Stimulated activated CD4-positive, alpha-beta T cell treated with anti-CD3 and anti-CD28 coated beads, Interleukin-12 subunit alpha, Interleukin-12 subunit beta, amount 100 ng/mL, for 4 hours (primary cell): Measurements from ENCODE around the gene VEZF1.

Source experiments
- DNase-seq: peaks from one replicate; pipeline ENCODE4 v3.0.0-alpha.2; 2020

Gene VEZF1

GRCh38 chr17:57947369-57947768 is 40.7 kb downstream of the VEZF1 start:
- DNase-seq, result no peak

DNA sequence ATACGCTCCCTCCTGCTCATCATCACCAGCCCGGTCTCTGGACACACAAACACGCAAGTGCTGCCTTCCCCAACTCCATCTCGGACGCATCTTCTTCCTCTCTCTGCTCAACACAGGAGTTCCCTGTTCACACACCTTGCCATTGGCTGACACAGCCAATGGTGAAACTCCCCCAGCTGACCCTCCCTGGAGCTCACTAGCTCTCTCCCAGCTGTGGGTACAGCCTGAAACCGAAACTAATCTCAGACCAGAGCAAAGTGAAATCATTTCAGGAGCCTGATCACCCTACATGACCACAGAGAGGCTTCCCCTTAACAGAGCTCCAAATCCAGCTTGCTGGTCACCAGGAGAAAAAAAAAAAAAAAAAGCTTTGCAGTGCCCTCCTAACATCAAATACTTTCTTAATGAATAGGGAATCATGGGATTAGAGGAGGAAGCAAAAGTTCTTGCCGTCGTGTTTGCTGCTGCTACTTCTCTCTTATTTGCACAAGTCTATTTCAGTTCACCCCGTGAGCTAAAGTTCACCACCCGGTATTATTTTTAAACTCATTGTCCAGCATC is 41.2 kb downstream of the VEZF1 start:
- no peak for DNase-seq

DNA sequence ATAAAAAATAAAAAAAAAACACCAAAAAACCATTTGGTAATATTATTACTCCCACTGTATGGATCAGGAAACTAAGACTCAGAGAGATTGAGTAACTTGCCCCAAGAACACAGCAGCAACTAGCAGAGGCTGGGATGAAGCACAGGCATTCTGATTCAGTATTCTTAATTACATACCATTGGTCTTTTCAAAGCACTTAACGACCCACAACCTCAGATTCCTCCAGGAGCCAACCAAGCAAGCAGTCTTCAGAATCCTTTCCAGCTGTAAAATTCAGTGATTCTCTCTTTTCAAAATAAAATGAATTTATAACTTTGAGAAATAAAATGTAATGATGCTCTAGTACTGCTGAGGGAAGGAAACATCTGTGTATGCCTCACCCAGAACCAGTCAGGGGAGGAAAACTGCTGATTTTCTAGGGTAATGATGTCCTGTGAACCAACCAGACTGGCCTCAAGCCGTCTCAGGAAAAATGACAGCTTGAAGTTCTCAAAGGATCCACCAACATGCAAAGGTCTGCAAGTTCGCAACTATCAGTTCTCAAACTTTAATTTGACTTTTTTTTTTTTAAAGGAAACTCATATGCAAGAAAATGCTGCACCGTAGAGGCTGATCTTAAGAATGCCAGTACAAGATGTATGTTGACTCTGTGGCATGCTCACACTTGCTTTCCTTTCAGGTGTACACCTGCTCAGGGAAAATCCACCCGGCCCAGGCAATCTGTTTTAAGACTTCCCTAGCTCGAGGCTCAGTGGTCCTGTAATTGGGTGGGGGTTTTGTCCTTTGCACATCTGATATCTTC is 41.9 kb downstream of the VEZF1 start:
- no peak for DNase-seq

- DNase-seq, result no peak
Observed at GRCh38 chr17:57944908-57945307, 43.1 kb downstream of the VEZF1 start.

- DNase-seq, result no peak
Observed at GRCh38 chr17:57943645-57944044, 44.4 kb downstream of the VEZF1 start.

GRCh38 chr17:57943140-57943539 is 44.9 kb downstream of the VEZF1 start:
- DNase-seq, result no peak

GRCh38 chr17:57941384-57942370 is 46.4 kb downstream of the VEZF1 start:
- DNase-seq, result no peak

GRCh38 chr17:57940653-57941329 is 47.3 kb downstream of the VEZF1 start:
- peak; percentile 18 for DNase-seq

DNA sequence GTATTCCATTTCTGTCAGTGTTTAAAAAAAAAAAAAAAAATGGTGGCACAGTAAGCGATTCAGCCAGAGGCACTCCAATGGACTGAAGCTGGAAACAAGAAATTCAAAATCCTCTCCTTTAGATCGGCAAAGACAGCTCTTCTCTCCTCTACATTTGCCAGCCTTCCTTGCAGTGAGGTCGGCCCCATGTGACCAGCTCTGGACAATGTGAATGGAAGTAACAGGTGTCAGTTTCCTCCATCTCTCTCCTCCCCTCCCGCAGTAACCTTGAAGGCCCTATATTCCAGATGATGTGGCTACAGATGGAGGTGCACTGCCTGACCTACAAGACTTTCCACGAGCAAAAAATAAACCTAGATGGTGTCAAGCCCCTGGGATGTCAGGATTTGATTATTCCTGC is 47.8 kb downstream of the VEZF1 start:
- DNase-seq, result no peak

GRCh38 chr17:57939797-57940196 is 48.3 kb downstream of the VEZF1 start:
- no peak for DNase-seq

- DNase-seq, result no peak
Observed at GRCh38 chr17:57938061-57938502, 50.0 kb downstream of the VEZF1 start.

GRCh38 chr17:57937492-57937891 is 50.6 kb downstream of the VEZF1 start:
- no peak for DNase-seq

- no peak for DNase-seq
Observed at GRCh38 chr17:57935833-57936807, 51.9 kb downstream of the VEZF1 start.

DNA sequence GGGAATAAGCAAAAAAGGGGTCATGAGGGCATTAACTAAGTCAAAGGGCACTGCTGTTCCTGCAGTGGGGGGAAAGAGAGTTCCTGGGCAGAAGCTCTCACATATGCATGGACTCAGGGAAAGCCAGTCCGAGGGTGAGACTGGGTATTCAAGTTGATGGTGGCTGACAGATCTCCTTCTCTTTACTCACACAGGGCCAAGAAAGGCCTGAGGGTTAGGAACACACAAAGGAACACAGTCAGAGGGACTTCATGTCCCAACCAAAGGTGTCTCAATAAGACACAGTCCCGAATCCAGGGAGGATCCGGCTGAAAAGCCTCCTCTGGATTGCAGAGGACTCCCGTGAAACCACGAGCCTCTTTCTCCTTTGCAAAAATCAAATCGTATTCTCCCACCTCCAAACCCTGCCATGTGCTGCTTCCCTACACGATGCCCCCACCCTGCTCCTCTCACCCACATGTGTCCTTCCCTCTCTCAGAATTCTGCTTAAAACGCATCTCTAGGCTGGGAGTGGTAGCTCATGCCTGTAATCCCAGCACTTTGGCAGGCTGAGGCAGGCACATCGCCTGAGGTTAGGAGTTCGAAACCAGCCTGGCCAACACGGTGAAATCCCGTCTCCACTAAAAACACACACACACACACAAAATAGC is 56.4 kb downstream of the VEZF1 start:
- no peak for DNase-seq

GRCh38 chr17:57930239-57930638 is 57.8 kb downstream of the VEZF1 start:
- DNase-seq, result no peak

- no peak for DNase-seq
Observed at GRCh38 chr17:57929386-57929785, 58.7 kb downstream of the VEZF1 start.

DNA sequence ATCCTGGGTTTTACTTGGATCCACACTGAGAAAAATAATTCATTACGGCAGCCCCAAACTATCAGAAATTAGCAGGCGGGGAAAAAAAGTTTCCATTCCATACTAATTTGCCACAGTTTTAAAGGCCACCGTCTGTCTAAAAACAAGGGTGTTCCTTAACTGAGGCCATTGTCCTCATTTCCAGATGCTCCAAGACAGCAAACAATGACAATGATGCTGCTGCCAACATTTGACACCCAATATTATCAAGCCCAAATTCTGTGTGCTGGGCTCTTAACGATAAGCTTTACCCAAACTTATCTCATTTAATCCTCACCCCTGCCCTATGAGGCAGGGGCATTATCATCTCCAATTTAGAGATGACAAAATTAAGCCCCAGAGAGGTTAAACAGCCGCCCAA is 59.1 kb downstream of the VEZF1 start:
- DNase-seq, result no peak

DNA sequence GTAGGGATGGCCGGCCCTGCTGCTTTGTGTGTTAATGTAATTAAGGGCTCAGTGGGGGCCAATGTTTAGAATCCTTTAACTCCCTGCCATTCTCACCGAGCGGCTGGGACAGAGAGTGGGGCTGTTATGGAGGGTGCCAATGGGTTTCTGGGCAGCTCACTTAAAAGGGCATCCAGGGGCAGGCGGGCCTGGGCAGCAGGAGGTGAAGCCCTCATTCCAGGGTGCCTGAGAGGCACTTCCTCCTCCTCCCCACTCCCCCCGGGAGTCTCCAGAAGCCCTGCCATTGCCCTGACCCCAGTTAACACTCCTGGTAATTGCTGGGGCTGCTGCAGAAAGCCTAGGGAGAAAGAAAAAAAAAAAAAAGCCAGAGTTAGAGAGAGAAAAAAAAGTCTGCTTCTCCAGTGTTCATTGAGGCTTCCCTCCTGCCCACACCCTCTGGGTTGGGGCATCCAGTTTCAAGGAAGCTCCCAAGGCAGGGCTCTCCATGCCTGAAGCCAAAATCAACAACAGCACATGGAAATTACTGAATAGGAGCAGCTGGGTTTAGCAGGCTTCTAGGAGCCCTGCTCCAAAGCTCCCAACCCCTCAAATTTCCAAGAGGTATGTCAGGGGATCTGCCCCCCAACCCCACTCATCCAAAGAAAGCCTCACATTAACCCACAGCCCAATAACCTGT is 60.9 kb downstream of the VEZF1 start:
- DNase-seq, result no peak

DNA sequence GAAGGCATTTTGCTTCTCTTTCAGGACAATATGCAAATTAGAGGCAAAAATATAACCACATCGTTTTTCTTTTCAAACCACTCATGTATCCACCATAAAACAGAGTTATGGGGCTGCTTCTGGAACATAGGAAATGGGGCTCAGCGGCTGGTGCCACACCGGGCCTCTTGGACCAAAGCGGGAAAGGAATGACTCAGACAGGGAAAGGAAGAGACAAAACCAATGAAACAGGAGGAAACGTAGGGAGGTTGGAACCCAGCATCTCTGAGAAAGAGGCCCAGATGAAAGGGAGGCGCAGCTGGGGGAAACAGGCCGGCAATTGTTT is 61.4 kb downstream of the VEZF1 start:
- no peak for DNase-seq

GRCh38 chr17:57925361-57925990 is 62.6 kb downstream of the VEZF1 start:
- no peak for DNase-seq
